Naive thymus-derived CD4-positive, alpha-beta T cell (primary cell): ENCODE data around the gene DBNL. TPM values are rescaled to one million over a fixed set of nuclear protein-coding genes. Genes with fewer than 3 reads are reported as not detected.
A peak's percentile ranks its signal among the peaks of the same experiment; 100 is the strongest.

ENCODE experiments used
- ATAC-seq: fragments of 150-1000 bp; cut with Tn5 transposase; 2 replicates; pipeline ENCODE4 v1.10.0; 2021; ENCODE audit warnings: mild to moderate bottlenecking, moderate library complexity
- CTCF ChIA-PET: fragments of 350-600 bp; sonication (Branson Sonifier 250); formaldehyde crosslinking; loops from one replicate; lab custom pipeline; 2021; ENCODE audit warnings: antibody characterized with exemption; lab: Charles Lee
- POLR2A ChIA-PET: fragments of 350-600 bp; sonication (Branson Sonifier 250); formaldehyde crosslinking; loops from one replicate; lab custom pipeline; 2021; ENCODE audit warnings: antibody characterized with exemption, inconsistent platforms; lab: Charles Lee
- DNase-seq, 9 donors: peaks; one replicate each; pipeline versions ENCODE4 v3.0.0 to v3.0.0-alpha.2; 2020 to 2022; ENCODE audit warnings: mixed read lengths in 1 of 9
- H3K27ac ChIP-seq: one replicate; pipeline ENCODE4 v1.7.0; 2013; ENCODE audit warnings: mild to moderate bottlenecking, low read depth, low read length, moderate library complexity
- H3K27me3 ChIP-seq, 2 donors: one replicate each; pipeline ENCODE4 v1.7.0; 2013; ENCODE audit warnings: low read length in 2 of 2, mild to moderate bottlenecking in 2 of 2, moderate library complexity in 2 of 2; ENCODE audit not compliant: control insufficient read depth in 2 of 2, insufficient read depth in 2 of 2
- H3K36me3 ChIP-seq, 3 experiments: 1 replicate in 2 of 3; 2 replicates in 1 of 3; pipeline ENCODE4 v1.7.0; 2013; ENCODE audit warnings: low read length in 3 of 3, mild to moderate bottlenecking in 3 of 3, moderate library complexity in 1 of 3; ENCODE audit not compliant: insufficient read depth in 3 of 3, control insufficient read depth in 2 of 3
- H3K4me1 ChIP-seq, 2 donors: one replicate each; pipeline ENCODE4 v1.7.0; 2013; ENCODE audit warnings: low read length in 2 of 2, mild to moderate bottlenecking in 2 of 2, moderate library complexity in 1 of 2; ENCODE audit not compliant: control insufficient read depth in 2 of 2, insufficient read depth in 2 of 2
- H3K4me3 ChIP-seq: 2 replicates; pipeline ENCODE4 v1.7.0; 2013; ENCODE audit warnings: mild to moderate bottlenecking, low read length
- H3K9me3 ChIP-seq, 3 experiments: 1 replicate in 2 of 3; 2 replicates in 1 of 3; pipeline ENCODE4 v1.7.0; 2013; ENCODE audit warnings: low read length in 3 of 3; ENCODE audit not compliant: control insufficient read depth in 2 of 3
- H3K27ac Mint-ChIP-seq, 9 donors: one replicate each; pipeline ENCODE4 v1.8.0; 2020 to 2022; ENCODE audit warnings: mixed read lengths in 9 of 9, mild to moderate bottlenecking in 8 of 9, moderate library complexity in 5 of 9, inconsistent platforms in 2 of 9
- H3K27me3 Mint-ChIP-seq, 5 donors: one replicate each; pipeline ENCODE4 v1.8.0; 2021 to 2022; ENCODE audit warnings: mixed read lengths in 5 of 5, mild to moderate bottlenecking in 1 of 5
- H3K36me3 Mint-ChIP-seq, 5 donors: one replicate each; pipeline ENCODE4 v1.8.0; 2020 to 2022; ENCODE audit warnings: mixed read lengths in 5 of 5, mild to moderate bottlenecking in 3 of 5, inconsistent platforms in 1 of 5
- H3K4me1 Mint-ChIP-seq, 7 donors: one replicate each; pipeline ENCODE4 v1.8.0; 2020 to 2022; ENCODE audit warnings: mixed read lengths in 7 of 7, mild to moderate bottlenecking in 3 of 7, inconsistent platforms in 1 of 7
- H3K4me3 Mint-ChIP-seq, 10 donors: one replicate each; pipeline ENCODE4 v1.8.0; 2020 to 2022; ENCODE audit warnings: mild to moderate bottlenecking in 10 of 10, mixed read lengths in 10 of 10, moderate library complexity in 6 of 10, inconsistent platforms in 2 of 10
- H3K9me3 Mint-ChIP-seq, 11 donors: one replicate each; pipeline ENCODE4 v1.8.0; 2020 to 2022; ENCODE audit warnings: mixed read lengths in 11 of 11, mild to moderate bottlenecking in 4 of 11, inconsistent platforms in 1 of 11, moderate library complexity in 1 of 11
- intact Hi-C, 2 donors: fragments of 100-400 bp; cut with micrococcal nuclease; formaldehyde crosslinking; loops; one replicate each; pipeline ENCODE4 v1.15.1; 2023
- polyA plus RNA-seq, 2 donors: library from polyadenylated mRNA; unstranded; fragments of 300-500 nt; fragmentation: Illumina TruSeq; gene quantifications; one replicate each; pipeline ENCODE4 v1.2.3, GENCODE V29; 2021
- total RNA-seq, 6 experiments: library from RNA in 5 of 6; stranded (reverse) in 5 of 6; gene quantifications; 1 replicate in 5 of 6; 2 replicates in 1 of 6; pipeline ENCODE4 v1.2.3 and lab custom pipeline; 2021 to 2026

The DBNL gene
- total and polyA plus RNA-seq, 7 experiments from 2014 or later, result 112 to 217 (median 170) TPM

GRCh38 chr7:44077681-44078091, 33.2 kb downstream of the DBNL start:
- peaks cover 14 to 33% (median 18%) of the 10 kb centered on the region in 7 donors for H3K4me1 Mint-ChIP-seq
- Histone ChIP-seq H3K9me3 (no peaks in the 10 kb centered on the region), H3K36me3 (peaks cover 15 to 80% (median 23%) of the 10 kb centered on the region in 3 experiments), H3K27ac (no peak overlapping the region), H3K27me3 (no peaks in the 10 kb centered on the region), H3K4me3 (no peak overlapping the region), H3K4me1 (peaks cover 15 to 16% of the 10 kb centered on the region in 2 donors)
- H3K9me3 Mint-ChIP-seq, result no peaks in the 10 kb centered on the region
- no peaks in the 10 kb centered on the region for H3K27me3 Mint-ChIP-seq
- no peak for ATAC-seq
- ChIA-PET POLR2A (interaction anchor here (4.3 kb wide), 1 partner anchor 11 kb away, joined by 53 read pairs; the partner anchor contains the start of gene PGAM2), CTCF (no interaction called here)
- peak overlapping the region in 1 of 10 donors; percentile 35 for H3K4me3 Mint-ChIP-seq
- peaks cover 5 to 32% (median 13%) of the 10 kb centered on the region in 5 donors for H3K36me3 Mint-ChIP-seq
- no peak for DNase-seq
- intact Hi-C loops, result no loop called here
- peak overlapping the region in 4 of 9 donors; percentile 2 to 47 (median 30) for H3K27ac Mint-ChIP-seq

DNA sequence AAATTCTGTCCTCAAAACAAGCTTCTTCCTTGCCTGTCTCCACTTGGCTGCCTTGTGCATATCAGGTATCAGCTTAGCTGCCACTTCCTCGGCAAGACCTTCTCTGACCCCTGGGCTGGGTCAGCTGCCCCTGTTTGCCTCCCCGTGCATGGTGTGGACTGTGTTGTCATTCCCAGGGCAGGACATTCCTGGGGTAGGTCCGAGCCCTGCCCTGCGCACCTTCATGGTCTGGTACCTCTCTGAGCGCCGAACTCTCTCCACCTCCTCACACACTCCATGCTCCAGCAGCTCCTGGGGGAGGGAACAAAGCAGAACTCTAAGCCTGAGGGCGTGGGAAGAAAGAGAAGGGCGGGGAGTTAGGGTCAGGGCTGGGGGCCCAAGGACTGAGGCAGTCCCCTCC, 34.0 kb downstream of the DBNL start:
- ChIA-PET CTCF (interaction anchor here (0.9 to 1.2 kb wide), 2 partner anchors 17 to 32 kb away, joined by 3 read pairs; no protein-coding TSS in a partner anchor), POLR2A (interaction anchor here (0.6 to 4.3 kb wide), 3 partner anchors 12 to 304 kb away, joined by 3 to 53 read pairs (median 3); partner anchors contain the start of gene PGAM2)
- intact Hi-C loops, result no loop called here
- Histone ChIP-seq H3K27ac (no peak overlapping the region), H3K27me3 (no peaks in the 10 kb centered on the region), H3K9me3 (no peaks in the 10 kb centered on the region), H3K4me3 (no peak overlapping the region), H3K4me1 (peaks cover 15 to 16% of the 10 kb centered on the region in 2 donors), H3K36me3 (peaks cover 15 to 71% (median 23%) of the 10 kb centered on the region in 3 experiments)
- H3K27ac Mint-ChIP-seq, result peak overlapping the region in 2 of 9 donors; percentile 25 to 54
- DNase-seq (no peak), ATAC-seq (no peak)
- no peaks in the 10 kb centered on the region for H3K9me3 Mint-ChIP-seq
- H3K27me3 Mint-ChIP-seq, result peaks cover 0 to 2% (median 0%) of the 10 kb centered on the region in 5 donors
- H3K36me3 Mint-ChIP-seq, result peaks cover 5 to 24% (median 13%) of the 10 kb centered on the region in 5 donors
- H3K4me1 Mint-ChIP-seq, result peaks cover 14 to 35% (median 18%) of the 10 kb centered on the region in 7 donors
- H3K4me3 Mint-ChIP-seq, result no peak overlapping the region

GRCh38 chr7:44079331-44080021, 35.0 kb downstream of the DBNL start:
- DNase-seq, result no peak
- intact Hi-C loops, result loop anchor here (5.0 to 10.0 kb wide), 6 partner anchors 212 to 1035 kb away; partner anchors contain the start of genes TBRG4 (in 2 of the 2), MRPS24 (in 1 of the 2), MYO1G (in 1 of the 2) and PPIA (in 1 of the 2)
- H3K4me1 Mint-ChIP-seq, result peaks cover 14 to 41% (median 21%) of the 10 kb centered on the region in 7 donors

GRCh38 chr7:44080118-44080517, 35.6 kb downstream of the DBNL start:
- Mint-ChIP-seq H3K27ac (peak overlapping the region in 1 of 9 donors; percentile 59), H3K9me3 (no peaks in the 10 kb centered on the region), H3K4me1 (peaks cover 14 to 36% (median 20%) of the 10 kb centered on the region in 7 donors), H3K4me3 (peak overlapping the region in 2 of 10 donors; percentile 16 to 26), H3K27me3 (peaks cover 0 to 4% (median 0%) of the 10 kb centered on the region in 5 donors), H3K36me3 (peaks cover 5 to 24% (median 13%) of the 10 kb centered on the region in 5 donors)
- Histone ChIP-seq H3K36me3 (peaks cover 15 to 56% (median 23%) of the 10 kb centered on the region in 3 experiments), H3K27ac (peak overlapping the region; percentile 11), H3K27me3 (no peaks in the 10 kb centered on the region), H3K9me3 (no peaks in the 10 kb centered on the region), H3K4me3 (no peak overlapping the region), H3K4me1 (peaks cover 15 to 16% of the 10 kb centered on the region in 2 donors)
- ATAC-seq (no peak), DNase-seq (no peak)
- ChIA-PET CTCF (interaction anchor here (0.6 kb wide), 1 partner anchor 116 kb away, joined by 3 read pairs; no protein-coding TSS in a partner anchor), POLR2A (interaction anchor here (0.9 to 4.3 kb wide), 6 partner anchors 13 to 671 kb away, joined by 3 to 53 read pairs (median 5); partner anchors contain the start of genes DBNL and PGAM2)
- intact Hi-C loops, result loop anchor here (5.0 to 10.0 kb wide), 6 partner anchors 213 to 1035 kb away; partner anchors contain the start of genes TBRG4 (in 2 of the 2), MRPS24 (in 1 of the 2), MYO1G (in 1 of the 2) and PPIA (in 1 of the 2)

More at GRCh38 chr7:44079331-44080021, 35.0 kb downstream of the DBNL start:
- Histone ChIP-seq H3K27ac (peak overlapping the region; percentile 11), H3K9me3 (no peaks in the 10 kb centered on the region), H3K27me3 (no peaks in the 10 kb centered on the region), H3K4me3 (no peak overlapping the region), H3K4me1 (peaks cover 15 to 16% of the 10 kb centered on the region in 2 donors), H3K36me3 (peaks cover 15 to 62% (median 23%) of the 10 kb centered on the region in 3 experiments)
- Mint-ChIP-seq H3K9me3 (no peaks in the 10 kb centered on the region), H3K36me3 (peaks cover 5 to 24% (median 13%) of the 10 kb centered on the region in 5 donors), H3K27ac (peak overlapping the region in 1 of 9 donors; percentile 52), H3K4me3 (no peak overlapping the region), H3K27me3 (peaks cover 0 to 4% (median 0%) of the 10 kb centered on the region in 5 donors)
- no peak for ATAC-seq
- ChIA-PET CTCF (no interaction called here), POLR2A (interaction anchor here (2.7 to 4.3 kb wide), 2 partner anchors 13 to 35 kb away, joined by 16 to 53 read pairs; partner anchors contain the start of genes DBNL and PGAM2)

GRCh38 chr7:44080686-44081265, 36.3 kb downstream of the DBNL start:
- Mint-ChIP-seq H3K9me3 (no peaks in the 10 kb centered on the region), H3K4me3 (peak overlapping the region; percentile 79 to 91 (median 86)), H3K4me1 (peaks cover 14 to 34% (median 20%) of the 10 kb centered on the region in 7 donors), H3K27me3 (peaks cover 0 to 4% (median 0%) of the 10 kb centered on the region in 5 donors), H3K27ac (peak overlapping the region; percentile 67 to 95 (median 90)), H3K36me3 (peaks cover 5 to 21% (median 13%) of the 10 kb centered on the region in 5 donors)
- no peak for ATAC-seq
- H3K27ac ChIP-seq, result peak overlapping the region; percentile 90
- H3K27me3 ChIP-seq, result no peaks in the 10 kb centered on the region
- intact Hi-C loops, result loop anchor here (1.0 to 10.0 kb wide), 7 partner anchors 8 to 1034 kb away; partner anchors contain the start of genes TBRG4 (in 2 of the 2), MRPS24 (in 1 of the 2), MYO1G (in 1 of the 2) and PPIA (in 1 of the 2)
- ChIA-PET POLR2A (interaction anchor here (0.6 to 4.3 kb wide), 16 partner anchors 8 to 759 kb away, joined by 3 to 53 read pairs (median 4); partner anchors contain the start of genes DBNL, NUDCD3, PGAM2 and POLD2), CTCF (interaction anchor here (0.6 to 1.3 kb wide), 5 partner anchors 8 to 393 kb away, joined by 3 to 7 read pairs (median 3); no protein-coding TSS in a partner anchor)
- H3K4me1 ChIP-seq, result peaks cover 15 to 16% of the 10 kb centered on the region in 2 donors
- no peaks in the 10 kb centered on the region for H3K9me3 ChIP-seq
- no peak for DNase-seq
- peaks cover 15 to 49% (median 23%) of the 10 kb centered on the region in 3 experiments for H3K36me3 ChIP-seq
- H3K4me3 ChIP-seq, result peak overlapping the region; percentile 77
